Prostate gland (tissue), 2 donors: ENCODE data around the gene STAC2. TPM values are rescaled to one million over a fixed set of nuclear protein-coding genes. Genes with fewer than 3 reads are reported as not detected.
A peak's percentile ranks its signal among the peaks of the same experiment; 100 is the strongest.

Experiments
- DNase-seq: peaks from one replicate; pipeline ENCODE4 v3.0.0-alpha.2; 2019; ENCODE audit warnings: low spot score
- H3K27ac ChIP-seq, 2 donors: fragments of 200-600 bp; sonication (generic); 2 replicates each; pipeline ENCODE4 v1.5.1; 2017 to 2019
- H3K27me3 ChIP-seq: fragments of 200-600 bp; sonication (generic); replicated peaks from 2 replicates; pipeline ENCODE4 v1.5.1; 2019; ENCODE audit not compliant: insufficient read depth
- H3K36me3 ChIP-seq, 2 donors: fragments of 200-600 bp; sonication (generic); 1 replicate in 1 of 2; 2 replicates in 1 of 2; pipeline versions ENCODE4 v1.5.1 to v1.8.1; 2017 to 2019
- H3K4me1 ChIP-seq: fragments of 200-600 bp; sonication (generic); replicated peaks from 2 replicates; pipeline ENCODE4 v1.5.1; 2019
- H3K4me3 ChIP-seq, 2 donors: fragments of 200-600 bp; sonication (generic); 2 replicates each; pipeline ENCODE4 v1.5.1; 2017 to 2019
- H3K9me3 ChIP-seq: fragments of 200-600 bp; sonication (generic); 2 replicates; pipeline ENCODE4 v1.5.1; 2017
- POLR2A ChIP-seq: fragments of 450-650 bp; IDR thresholded peaks from one replicate; pipeline ENCODE4 v1.6.1; 2016; ENCODE audit warnings: antibody characterized with exemption, mild to moderate bottlenecking
- POLR2AphosphoS5 ChIP-seq: sonication (generic); formaldehyde crosslinking; IDR thresholded peaks from one replicate; pipeline ENCODE4 v1.6.1; 2017; ENCODE audit warnings: antibody characterized with exemption
- WGBS: methylation state at CpG from one replicate; pipeline ENCODE4 v1.1.5; 2018; 5-methylcytosine and 5-hydroxymethylcytosine counted together
- intact Hi-C: fragments of 100-400 bp; cut with DNase I; formaldehyde crosslinking; loops from one replicate; pipeline ENCODE4 v1.14.2; 2022
- total RNA-seq, 2 donors: library from RNA; depleted of rRNA; stranded (reverse); fragments of >200 nt; gene quantifications; one replicate each; pipeline ENCODE4 v1.1.0, GENCODE V29; 2016
- TF ChIP-seq, protein P1 (sequence below), 4 experiments: fragments of 200-600 bp in 2 of 4; fragments of 450-650 bp in 2 of 4; sonication (generic) in 2 of 4; IDR thresholded peaks; 1 replicate in 3 of 4; 2 replicates in 1 of 4; pipeline ENCODE4 v1.5.1; 2016 to 2019; ENCODE audit warnings: antibody characterized with exemption in 4 of 4, mild to moderate bottlenecking in 2 of 4, moderate library complexity in 2 of 4

The STAC2 gene
- total RNA-seq, 2 donors from 2014 or later = 3.9 to 4.8 TPM

DNA sequence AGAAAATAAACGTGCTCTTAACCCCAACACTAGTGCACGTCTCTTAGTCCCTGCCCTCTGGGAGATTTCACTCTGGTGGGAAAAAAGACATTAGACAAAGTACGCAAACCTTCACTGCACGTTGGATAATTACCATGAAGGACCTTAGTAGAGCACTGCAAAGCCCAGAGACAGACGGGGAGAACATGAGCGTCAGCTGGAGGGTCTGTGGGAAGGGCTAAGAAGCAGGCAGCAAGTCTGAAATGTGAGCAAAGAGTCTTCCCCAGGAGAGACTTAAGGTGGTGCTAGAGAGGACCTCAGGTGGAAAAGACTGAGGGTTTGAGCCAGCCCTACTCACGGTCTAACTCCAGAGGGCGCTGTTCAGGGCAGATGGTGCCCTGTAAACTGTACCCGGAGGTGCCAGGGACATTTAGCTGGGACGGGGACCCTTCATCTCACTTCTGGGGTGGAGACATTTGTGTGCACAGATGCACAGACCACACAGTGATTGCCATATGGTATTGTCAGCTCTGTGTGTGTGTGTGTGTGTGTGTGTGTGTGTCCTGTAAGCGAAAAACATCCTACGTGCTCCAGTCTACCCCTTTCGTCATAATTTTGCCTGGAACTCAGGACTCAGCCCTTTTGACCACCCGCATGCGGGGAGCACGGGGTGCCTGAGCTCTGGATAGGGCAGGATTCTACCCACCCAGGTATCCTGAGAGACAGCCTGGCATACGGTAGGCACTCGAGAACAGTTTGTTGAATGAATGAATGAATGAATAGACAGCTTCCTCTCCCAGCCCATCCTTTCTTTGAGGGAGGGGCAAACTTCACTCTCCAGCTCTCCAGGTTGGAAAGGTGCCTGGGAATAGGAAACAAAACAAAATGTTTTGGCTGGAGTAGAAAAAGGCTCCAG is 10.1 kb upstream of the STAC2 start:
- no peak for DNase-seq
- H3K9me3 ChIP-seq = no peaks in the 10 kb centered on the region
- H3K36me3 ChIP-seq = no peaks in the 10 kb centered on the region
- intact Hi-C loops = no loop called here
- 28% methylated on average over 18 of the region's 18 CpGs for WGBS
- no peak overlapping the region for H3K4me3 ChIP-seq
- H3K27me3 ChIP-seq = no peaks in the 10 kb centered on the region
- TF ChIP-seq, protein P1, sequence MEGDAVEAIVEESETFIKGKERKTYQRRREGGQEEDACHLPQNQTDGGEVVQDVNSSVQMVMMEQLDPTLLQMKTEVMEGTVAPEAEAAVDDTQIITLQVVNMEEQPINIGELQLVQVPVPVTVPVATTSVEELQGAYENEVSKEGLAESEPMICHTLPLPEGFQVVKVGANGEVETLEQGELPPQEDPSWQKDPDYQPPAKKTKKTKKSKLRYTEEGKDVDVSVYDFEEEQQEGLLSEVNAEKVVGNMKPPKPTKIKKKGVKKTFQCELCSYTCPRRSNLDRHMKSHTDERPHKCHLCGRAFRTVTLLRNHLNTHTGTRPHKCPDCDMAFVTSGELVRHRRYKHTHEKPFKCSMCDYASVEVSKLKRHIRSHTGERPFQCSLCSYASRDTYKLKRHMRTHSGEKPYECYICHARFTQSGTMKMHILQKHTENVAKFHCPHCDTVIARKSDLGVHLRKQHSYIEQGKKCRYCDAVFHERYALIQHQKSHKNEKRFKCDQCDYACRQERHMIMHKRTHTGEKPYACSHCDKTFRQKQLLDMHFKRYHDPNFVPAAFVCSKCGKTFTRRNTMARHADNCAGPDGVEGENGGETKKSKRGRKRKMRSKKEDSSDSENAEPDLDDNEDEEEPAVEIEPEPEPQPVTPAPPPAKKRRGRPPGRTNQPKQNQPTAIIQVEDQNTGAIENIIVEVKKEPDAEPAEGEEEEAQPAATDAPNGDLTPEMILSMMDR (IDR thresholded peaks at IDR 0.05) = peak in 1 of 4 experiments; percentile 55
- TF ChIP-seq POLR2AphosphoS5 = no peak
- H3K27ac ChIP-seq = no peak overlapping the region
- no peaks in the 10 kb centered on the region for H3K4me1 ChIP-seq

DNA sequence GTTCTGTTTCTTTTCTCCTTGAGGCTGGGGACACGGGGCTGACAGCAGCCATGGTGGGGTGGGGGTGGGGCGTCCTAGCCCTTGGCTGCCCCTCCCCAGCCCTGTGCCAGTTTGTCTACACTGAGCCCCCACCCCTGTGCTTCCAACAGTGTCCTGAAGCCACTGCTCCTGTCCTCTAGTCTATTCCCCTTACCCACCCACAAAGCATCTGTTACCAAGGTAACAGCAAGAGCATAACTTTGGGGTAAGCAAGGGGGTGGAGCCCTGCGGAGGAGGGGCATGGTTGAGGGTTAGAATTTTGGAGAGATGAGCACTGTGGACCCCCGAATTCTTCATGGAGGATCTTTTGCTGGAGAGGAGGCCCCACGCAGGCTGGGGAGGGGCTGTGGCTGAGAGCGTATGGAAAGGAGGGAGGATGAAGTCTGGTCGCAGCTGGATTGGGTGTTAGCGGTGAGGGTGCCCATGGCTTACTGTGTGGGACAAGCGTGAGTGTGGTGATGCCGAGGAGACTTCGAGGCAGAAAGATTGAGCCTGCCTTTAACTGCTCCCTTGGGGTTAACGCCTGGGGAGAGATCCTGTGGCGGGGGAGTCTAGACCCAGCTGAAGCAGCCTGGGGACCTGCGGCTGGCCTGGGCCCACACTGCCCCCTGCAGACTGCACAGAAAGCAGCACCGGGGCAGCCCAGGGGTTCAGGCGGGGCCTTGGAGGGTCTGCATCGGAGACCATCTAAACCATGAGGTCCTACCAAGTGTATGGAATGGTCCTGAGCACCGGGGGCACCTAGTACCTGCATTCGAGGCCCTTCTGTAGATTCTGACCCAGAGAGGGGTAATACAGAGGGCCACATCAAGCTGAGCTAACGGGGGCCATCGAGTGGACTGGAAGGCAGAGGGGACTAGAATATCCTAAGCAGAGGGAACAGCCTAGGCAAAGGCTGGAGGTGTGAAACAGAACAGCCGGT is 6.1 kb upstream of the STAC2 start:
- WGBS = 16% methylated on average over 22 of the region's 22 CpGs
- Histone ChIP-seq H3K4me3 (no peak overlapping the region), H3K36me3 (no peaks in the 10 kb centered on the region), H3K9me3 (no peaks in the 10 kb centered on the region), H3K4me1 (no peaks in the 10 kb centered on the region), H3K27ac (no peak overlapping the region), H3K27me3 (no peaks in the 10 kb centered on the region)
- intact Hi-C loops = no loop called here
- DNase-seq = no peak
- TF ChIP-seq POLR2AphosphoS5 (peak; percentile 18), POLR2A (no peak)
- TF ChIP-seq, protein P1 (IDR thresholded peaks at IDR 0.05) = peak in 3 of 4 experiments; percentile 56 to 76 (median 74)

DNA sequence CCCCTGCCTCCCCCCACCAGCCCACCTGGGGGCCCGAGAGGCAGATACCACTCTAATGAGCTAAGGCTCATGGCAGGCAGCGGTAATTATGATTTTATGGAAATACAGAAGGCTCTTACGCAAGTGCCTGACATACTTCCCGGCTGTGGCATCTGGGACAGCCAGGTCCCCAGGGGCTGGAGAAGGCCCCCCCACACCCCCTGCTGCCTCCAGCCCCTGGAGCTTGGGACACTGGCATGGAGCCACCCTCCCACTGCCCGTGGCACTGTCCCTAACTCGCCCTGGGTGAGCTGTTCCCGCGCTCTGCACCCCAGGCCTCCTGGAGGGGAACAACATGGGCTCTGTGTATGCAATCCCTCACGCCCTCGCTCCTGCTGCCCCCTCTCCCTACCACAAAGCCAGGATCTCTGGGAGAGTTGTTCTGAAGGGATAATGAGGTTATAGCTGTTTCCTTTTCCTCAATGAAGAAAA is 5.4 kb upstream of the STAC2 start:
- intact Hi-C loops = no loop called here
- no peak for TF ChIP-seq POLR2A
- TF ChIP-seq, protein P1 (IDR thresholded peaks at IDR 0.05) = no peak
- WGBS = 45% methylated on average over 10 of the region's 10 CpGs
- Histone ChIP-seq H3K27me3 (peaks cover under 1% of the 10 kb centered on the region), H3K9me3 (no peaks in the 10 kb centered on the region), H3K4me1 (no peaks in the 10 kb centered on the region), H3K36me3 (no peaks in the 10 kb centered on the region), H3K4me3 (no peak overlapping the region), H3K27ac (no peak overlapping the region)
- DNase-seq = no peak

DNA sequence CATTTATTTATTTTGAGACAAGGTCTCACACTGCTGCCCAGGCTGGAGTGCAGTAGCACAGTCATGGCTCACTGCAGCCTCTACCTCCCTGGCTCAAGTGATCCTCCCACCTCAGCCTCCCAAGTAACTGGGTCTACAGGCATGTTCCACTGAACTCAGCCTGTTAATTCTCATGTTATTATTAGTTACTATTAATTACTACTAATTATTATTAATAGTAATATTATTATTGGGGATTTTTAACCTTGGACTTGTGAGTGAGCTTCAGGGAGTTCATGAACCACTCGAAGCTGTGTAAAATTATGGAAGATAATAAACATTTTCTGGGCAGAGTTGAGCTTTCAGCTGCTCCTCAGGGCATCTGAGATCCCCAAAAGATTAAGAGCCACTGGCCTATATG is 4.6 kb upstream of the STAC2 start:
- H3K4me3 ChIP-seq = no peak overlapping the region
- intact Hi-C loops = no loop called here
- TF ChIP-seq POLR2A = no peak
- TF ChIP-seq POLR2AphosphoS5 = no peak
- TF ChIP-seq, protein P1 (IDR thresholded peaks at IDR 0.05) = no peak
- 75% methylated on average over 1 of the region's 1 CpG for WGBS
- H3K4me1 ChIP-seq = no peaks in the 10 kb centered on the region
- H3K9me3 ChIP-seq = no peaks in the 10 kb centered on the region
- H3K27ac ChIP-seq = no peak overlapping the region
- no peak for DNase-seq
- peaks cover 4% of the 10 kb centered on the region for H3K27me3 ChIP-seq
- no peaks in the 10 kb centered on the region for H3K36me3 ChIP-seq
